IMR-90 (cell line): Measurements from ENCODE around the gene WDFY2. TPM values are rescaled to one million over a fixed set of nuclear protein-coding genes. Genes with fewer than 3 reads are reported as not detected.

Experiments used
- ATAC-seq: fragments of 200-7000 bp; cut with Tn5 transposase; 2 replicates; pipeline ENCODE4 v1.9.1; 2020; ENCODE audit warnings: low read depth, mild to moderate bottlenecking, moderate library complexity
- BruUV-seq: library from RNA; stranded (reverse); fragments of 400-500 nt; replicated peaks from 2 replicates; lab custom pipeline; 2021; lab: Mats Ljungman, UMichigan
- CTCF ChIA-PET: fragments of 300-600 bp; formaldehyde crosslinking; extraction: SDS; loops from one replicate; lab custom pipeline; 2021; ENCODE audit warnings: antibody characterized with exemption; lab: Yijun Ruan, JAX
- POLR2A ChIA-PET: fragments of 300-600 bp; sonication (Branson Sonifier 250); formaldehyde crosslinking; loops from one replicate; lab custom pipeline; 2022; ENCODE audit warnings: antibody characterized with exemption; ENCODE audit not compliant: unreplicated experiment; lab: Charles Lee
- DNase-seq: peaks from one replicate; pipeline ENCODE4 v3.0.0; 2013
- H2AFZ ChIP-seq: replicated peaks from 2 replicates; pipeline ENCODE3; 2013; ENCODE audit warnings: low read length, mild to moderate bottlenecking; ENCODE audit not compliant: poor library complexity
- H2AK5ac ChIP-seq: 2 replicates; pipeline ENCODE4 v1.6.1; 2013; ENCODE audit warnings: low read depth, low read length, inconsistent platforms
- H2AK9ac ChIP-seq: replicated peaks from 2 replicates; pipeline ENCODE3; 2013; ENCODE audit warnings: mild to moderate bottlenecking, low read depth, low read length, moderate library complexity; ENCODE audit not compliant: poor library complexity
- H2BK120ac ChIP-seq: 2 replicates; pipeline ENCODE4 v1.6.1; 2013; ENCODE audit warnings: low read depth, low read length, inconsistent platforms
- H2BK15ac ChIP-seq: 3 replicates; pipeline ENCODE4 v1.6.1; 2013; ENCODE audit warnings: low read depth, low read length, inconsistent platforms
- H2BK20ac ChIP-seq: 2 replicates; pipeline ENCODE4 v1.6.1; 2013; ENCODE audit warnings: low read depth, mild to moderate bottlenecking, inconsistent platforms, low read length, moderate library complexity
- H2BK5ac ChIP-seq: 2 replicates; pipeline ENCODE4 v1.6.1; 2013; ENCODE audit warnings: mild to moderate bottlenecking, low read depth, low read length, inconsistent platforms; ENCODE audit not compliant: poor library complexity, severe bottlenecking
- H3K14ac ChIP-seq: replicated peaks from 2 replicates; pipeline ENCODE4 v1.6.1; 2013; ENCODE audit warnings: low read depth, low read length, inconsistent platforms
- H3K18ac ChIP-seq: 2 replicates; pipeline ENCODE4 v1.6.1; 2013; ENCODE audit warnings: low read depth, low read length, control low read depth
- H3K23ac ChIP-seq: 2 replicates; pipeline ENCODE4 v1.6.1; 2013; ENCODE audit warnings: low read depth, low read length, inconsistent platforms
- H3K27ac ChIP-seq: 2 replicates; pipeline ENCODE4 v1.5.1; 2013; ENCODE audit warnings: mild to moderate bottlenecking, control low read depth, low read length; ENCODE audit not compliant: insufficient read depth
- H3K27me3 ChIP-seq: 2 replicates; pipeline ENCODE4 v1.6.1; 2013; ENCODE audit warnings: low read length; ENCODE audit not compliant: control insufficient read depth, insufficient read depth
- H3K36me3 ChIP-seq: 2 replicates; pipeline ENCODE4 v1.6.1; 2013; ENCODE audit warnings: low read length, mixed read lengths; ENCODE audit not compliant: control insufficient read depth, insufficient read depth
- H3K4ac ChIP-seq: 2 replicates; pipeline ENCODE4 v1.6.1; 2013; ENCODE audit warnings: low read depth, low read length, inconsistent platforms
- H3K4me1 ChIP-seq: 2 replicates; pipeline ENCODE4 v1.6.1; 2013; ENCODE audit warnings: low read length, mixed read lengths; ENCODE audit not compliant: control insufficient read depth, insufficient read depth
- H3K4me2 ChIP-seq: 2 replicates; pipeline ENCODE4 v1.6.1; 2013; ENCODE audit warnings: low read depth, mild to moderate bottlenecking, control low read depth, low read length, moderate library complexity
- H3K4me3 ChIP-seq: 2 replicates; pipeline ENCODE4 v1.5.1; 2013; ENCODE audit warnings: low read depth, mild to moderate bottlenecking, control low read depth, low read length, moderate library complexity; ENCODE audit not compliant: insufficient read depth
- H3K56ac ChIP-seq: 2 replicates; pipeline ENCODE4 v1.6.1; 2013; ENCODE audit warnings: low read length, inconsistent platforms; ENCODE audit not compliant: insufficient read depth; ENCODE audit errors: extremely low read depth
- H3K79me1 ChIP-seq, 2 experiments: 2 replicates each; pipeline ENCODE4 v1.6.1; 2013; ENCODE audit warnings: low read length in 2 of 2, inconsistent platforms in 1 of 2, low read depth in 1 of 2
- H3K9ac ChIP-seq: 2 replicates; pipeline ENCODE4 v1.6.1; 2013; ENCODE audit warnings: low read depth, low read length, control low read depth
- H3K9me1 ChIP-seq: 2 replicates; pipeline ENCODE4 v1.6.1; 2013; ENCODE audit warnings: low read length, inconsistent platforms; ENCODE audit not compliant: insufficient read depth
- H3K9me3 ChIP-seq: 2 replicates; pipeline ENCODE4 v1.6.1; 2013; ENCODE audit warnings: low read length; ENCODE audit not compliant: control insufficient read depth, insufficient read depth
- H4K20me1 ChIP-seq: 2 replicates; pipeline ENCODE4 v1.6.1; 2013; ENCODE audit warnings: low read length, inconsistent platforms; ENCODE audit not compliant: insufficient read depth
- H4K5ac ChIP-seq: 2 replicates; pipeline ENCODE4 v1.6.1; 2013; ENCODE audit warnings: mild to moderate bottlenecking, low read depth, low read length, control low read depth
- H4K8ac ChIP-seq, 2 experiments: 2 replicates each; pipeline ENCODE4 v1.6.1; 2013; ENCODE audit warnings: low read depth in 2 of 2, low read length in 2 of 2, control low read depth in 1 of 2, inconsistent platforms in 1 of 2
- H4K91ac ChIP-seq: 2 replicates; pipeline ENCODE4 v1.6.1; 2013; ENCODE audit warnings: low read depth, low read length, inconsistent platforms; ENCODE audit not compliant: insufficient read depth
- CTCF ChIP-seq: conservative IDR thresholded peaks from 2 replicates; pipeline ENCODE4 v1.5.1; 2012; ENCODE audit warnings: mild to moderate bottlenecking, low read depth, low read length, improper control_type of control experiment
- MAFK ChIP-seq: IDR thresholded peaks from 2 replicates; pipeline ENCODE4 v1.6.1; 2012; ENCODE audit warnings: low read depth, low read length, improper control_type of control experiment
- MAZ ChIP-seq: IDR thresholded peaks from 2 replicates; pipeline ENCODE4 v1.6.1; 2012; ENCODE audit warnings: low read depth, mild to moderate bottlenecking, low read length, improper control_type of control experiment, moderate library complexity, borderline replicate concordance
- MXI1 ChIP-seq: IDR thresholded peaks from 2 replicates; pipeline ENCODE4 v1.6.1; 2012; ENCODE audit warnings: low read depth, mild to moderate bottlenecking, low read length, moderate library complexity, borderline replicate concordance
- POLR2A ChIP-seq: IDR thresholded peaks from 2 replicates; pipeline ENCODE4 v1.6.1; 2012; ENCODE audit warnings: mild to moderate bottlenecking, low read depth, low read length
- RAD21 ChIP-seq: IDR thresholded peaks from 2 replicates; pipeline ENCODE4 v1.6.1; 2012; ENCODE audit warnings: low read length, improper control_type of control experiment
- RCOR1 ChIP-seq: IDR thresholded peaks from 2 replicates; pipeline ENCODE4 v1.6.1; 2012; ENCODE audit warnings: mild to moderate bottlenecking, low read length, improper control_type of control experiment; ENCODE audit not compliant: insufficient replicate concordance
- SMC3 ChIP-seq: fragments of 150-350 bp; IDR thresholded peaks from 2 replicates; pipeline ENCODE4 v1.6.1; 2016; ENCODE audit warnings: low read depth, mild to moderate bottlenecking, antibody characterized with exemption, low read length, moderate library complexity
- USF2 ChIP-seq: fragments of 150-350 bp; IDR thresholded peaks from 2 replicates; pipeline ENCODE4 v1.6.1; 2017; ENCODE audit warnings: mild to moderate bottlenecking, antibody characterized with exemption, low read length, low read depth
- WGBS, 2 experiments: methylation state at CpG; one replicate each; pipeline versions ENCODE4 v1.1.5 to v1.1.7; 2013; ENCODE audit warnings: missing lambda C conversion rate in 2 of 2; ENCODE audit not compliant: insufficient read length in 1 of 2; ENCODE audit errors: extremely low coverage in 2 of 2; 5-methylcytosine and 5-hydroxymethylcytosine counted together
- dilution Hi-C: fragments of 300-500 bp; cut with HindIII; formaldehyde crosslinking; loops from one replicate; pipeline ENCODE4 v1.14.3; 2018; ENCODE audit warnings: low sequenced_read_pairs; ENCODE audit not compliant: unreplicated experiment
- in situ Hi-C: fragments of 300-500 bp; cut with MboI; formaldehyde crosslinking; loops from 3 replicates; pipeline ENCODE4 v1.14.3; 2019; ENCODE audit warnings: low sequenced_read_pairs, inconsistent platforms, mixed read lengths
- intact Hi-C: fragments of 100-400 bp; cut with micrococcal nuclease; formaldehyde crosslinking; loops from 2 replicates; pipeline ENCODE4 v1.10.0; 2022
- polyA plus RNA-seq, 3 experiments: library from polyadenylated mRNA; depleted of rRNA; stranded (reverse); fragments of >200 nt; gene quantifications; 2 replicates each; pipeline ENCODE4 v1.2.3, GENCODE V29; 2012; ENCODE audit warnings: low replicate concordance in 1 of 3
- total RNA-seq: library from RNA; depleted of rRNA; stranded (reverse); fragments of >200 nt; gene quantifications from 2 replicates; pipeline ENCODE4 v1.2.3, GENCODE V29; 2012

WDFY2 gene
- total and polyA plus RNA-seq, 2 of the 4 experiments (the other 2 are of a cell fraction) = 4.3 to 5.4 TPM

GRCh38 chr13:51659276-51660127, 75.2 kb downstream of the WDFY2 start:
- ChIA-PET CTCF (interaction anchor here (0.6 to 1.1 kb wide), 2 partner anchors 108 to 1708 kb away, joined by 3 read pairs; no protein-coding TSS in a partner anchor), POLR2A (no interaction called here)
- no peak for ATAC-seq
- no peaks in the 10 kb centered on the region; the same call in 1 of the 2 replicates for H4K20me1 ChIP-seq
- no peaks in the 10 kb centered on the region for H3K27me3 ChIP-seq
- no peak overlapping the region for H4K91ac ChIP-seq
- no peak overlapping the region for H3K14ac ChIP-seq
- H3K36me3 ChIP-seq = no peaks in the 10 kb centered on the region
- DNase-seq = no peak
- H2BK15ac ChIP-seq = no peak overlapping the region
- BruUV-seq = no TSS peak
- no peak overlapping the region for H3K56ac ChIP-seq
- no peaks in the 10 kb centered on the region for H3K9me3 ChIP-seq
- H3K4ac ChIP-seq = no peak overlapping the region
- H2AK9ac ChIP-seq = no peak overlapping the region
- peaks cover 5% of the 10 kb centered on the region for H3K4me1 ChIP-seq
- H3K4me3 ChIP-seq = no peak overlapping the region
- in situ Hi-C loops (no loop called here), intact Hi-C loops (no loop called here), dilution Hi-C loops (no loop called here)
- no peak overlapping the region for H4K5ac ChIP-seq
- H3K4me2 ChIP-seq = no peak overlapping the region
- H3K9me1 ChIP-seq = peaks cover 8% of the 10 kb centered on the region; the same call in 1 of the 2 replicates
- TF ChIP-seq POLR2A (no peak), RCOR1 (no peak), SMC3 (no peak), USF2 (no peak), MAFK (no peak), MXI1 (no peak), CTCF (no peak), RAD21 (no peak), MAZ (no peak)
- WGBS, 2 experiments = no CpG with 5 or more reads among the region's 6 CpGs
- H2AK5ac ChIP-seq = no peak overlapping the region
- no peak overlapping the region for H3K9ac ChIP-seq
- H2BK120ac ChIP-seq = no peak overlapping the region
- no peak overlapping the region for H2BK20ac ChIP-seq
- no peak overlapping the region for H2AFZ ChIP-seq
- no peak overlapping the region for H2BK5ac ChIP-seq
- H3K27ac ChIP-seq = no peak overlapping the region
- H3K18ac ChIP-seq = no peak overlapping the region
- H3K79me1 ChIP-seq = peaks cover 24 to 36% of the 10 kb centered on the region in 2 experiments
- H3K23ac ChIP-seq = no peak overlapping the region
- no peak overlapping the region for H4K8ac ChIP-seq
